HepG2 (cell line): ENCODE measurements around the gene WDR49.

Experiments
- GATAD2A ChIP-seq: IDR thresholded peaks from 2 replicates; pipeline ENCODE4 v1.6.1; 2016
- IRF2 ChIP-seq: IDR thresholded peaks from 2 replicates; pipeline ENCODE4 v1.6.1; 2018; ENCODE audit warnings: missing genetic modification reagents, missing compliant biosample characterization
- KDM5A ChIP-seq: fragments of 200-600 bp; sonication (generic); IDR thresholded peaks from 2 replicates; pipeline ENCODE4 v1.7.0; 2018; ENCODE audit warnings: antibody characterized with exemption, mild to moderate bottlenecking, low read length, borderline replicate concordance
- NFKBIZ ChIP-seq: IDR thresholded peaks from 2 replicates; pipeline ENCODE4 v1.6.1; 2018; ENCODE audit warnings: missing genetic modification reagents, missing compliant biosample characterization
- NFYB ChIP-seq: sonication (generic); formaldehyde crosslinking; IDR thresholded peaks from 2 replicates; pipeline ENCODE4 v1.4.0; 2020; ENCODE audit warnings: missing genetic modification reagents
- SPEN ChIP-seq: sonication (generic); formaldehyde crosslinking; IDR thresholded peaks from 2 replicates; pipeline ENCODE4 v1.5.1; 2020; ENCODE audit warnings: low read depth, mild to moderate bottlenecking, missing genetic modification reagents
- TCF7 ChIP-seq: sonication (generic); IDR thresholded peaks from 2 replicates; pipeline ENCODE4 v1.6.1; 2016; ENCODE audit warnings: antibody characterized with exemption, low read depth
- TGIF2 ChIP-seq: IDR thresholded peaks from 2 replicates; pipeline ENCODE4 v1.6.1; 2016; ENCODE audit warnings: control low read depth, missing compliant biosample characterization
- TRIM24 ChIP-seq: sonication (generic); formaldehyde crosslinking; IDR thresholded peaks from 2 replicates; pipeline ENCODE4 v1.8.0; 2022; ENCODE audit warnings: mild to moderate bottlenecking, missing genetic modification reagents
- ZNF253 ChIP-seq: sonication (generic); formaldehyde crosslinking; IDR thresholded peaks from 2 replicates; pipeline ENCODE4 v1.8.0; 2022; ENCODE audit warnings: mild to moderate bottlenecking, missing genetic modification reagents, borderline replicate concordance
- TF ChIP-seq, protein P1 (sequence below): sonication (generic); formaldehyde crosslinking; IDR thresholded peaks from 2 replicates; pipeline ENCODE4 v1.8.0; 2022; ENCODE audit warnings: mild to moderate bottlenecking, missing genetic modification reagents; ENCODE audit not compliant: insufficient replicate concordance
- TF ChIP-seq, protein P2 (sequence below): sonication (generic); formaldehyde crosslinking; IDR thresholded peaks from 2 replicates; pipeline ENCODE4 v1.5.0; 2020; ENCODE audit warnings: mild to moderate bottlenecking, missing genetic modification reagents, moderate library complexity
- TF ChIP-seq, protein P3 (sequence below): sonication (generic); formaldehyde crosslinking; IDR thresholded peaks from 2 replicates; pipeline ENCODE4 v1.5.1; 2020; ENCODE audit warnings: mild to moderate bottlenecking, missing genetic modification reagents, moderate library complexity

DNA sequence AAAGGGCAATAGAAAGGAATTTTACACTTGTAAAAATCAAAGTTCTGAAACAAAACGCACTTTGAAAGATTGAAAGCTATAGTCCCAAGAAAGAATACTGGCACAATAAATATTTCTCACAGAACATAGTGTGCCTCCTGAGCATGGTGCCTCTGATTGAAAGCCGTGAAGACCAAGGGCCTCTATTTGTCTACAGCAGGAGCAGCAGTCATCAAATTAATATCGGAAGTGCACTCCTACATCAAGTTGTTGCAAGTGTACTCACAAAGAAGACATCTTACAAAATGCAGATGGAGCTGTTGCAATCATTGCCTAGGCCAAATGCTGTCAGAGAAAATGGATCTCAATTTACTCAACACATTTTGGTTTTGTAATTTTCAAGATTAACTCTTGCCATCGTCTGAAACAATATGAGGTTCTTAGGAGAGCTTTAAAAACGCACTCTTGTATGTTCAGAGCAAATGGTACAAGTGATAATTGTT lies 9.2 kb upstream of the WDR49 start:
- no peak for TF ChIP-seq IRF2 (CRISPR knock-in tag)
- TF ChIP-seq ZNF253 (CRISPR knock-in tag): no peak
- TF ChIP-seq, protein P1, sequence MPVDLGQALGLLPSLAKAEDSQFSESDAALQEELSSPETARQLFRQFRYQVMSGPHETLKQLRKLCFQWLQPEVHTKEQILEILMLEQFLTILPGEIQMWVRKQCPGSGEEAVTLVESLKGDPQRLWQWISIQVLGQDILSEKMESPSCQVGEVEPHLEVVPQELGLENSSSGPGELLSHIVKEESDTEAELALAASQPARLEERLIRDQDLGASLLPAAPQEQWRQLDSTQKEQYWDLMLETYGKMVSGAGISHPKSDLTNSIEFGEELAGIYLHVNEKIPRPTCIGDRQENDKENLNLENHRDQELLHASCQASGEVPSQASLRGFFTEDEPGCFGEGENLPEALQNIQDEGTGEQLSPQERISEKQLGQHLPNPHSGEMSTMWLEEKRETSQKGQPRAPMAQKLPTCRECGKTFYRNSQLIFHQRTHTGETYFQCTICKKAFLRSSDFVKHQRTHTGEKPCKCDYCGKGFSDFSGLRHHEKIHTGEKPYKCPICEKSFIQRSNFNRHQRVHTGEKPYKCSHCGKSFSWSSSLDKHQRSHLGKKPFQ (CRISPR knock-in tag): no peak
- TF ChIP-seq TCF7: no peak
- TF ChIP-seq KDM5A: no peak
- no peak for TF ChIP-seq TRIM24 (CRISPR knock-in tag)
- no peak for TF ChIP-seq SPEN
- TF ChIP-seq GATAD2A (CRISPR knock-in tag): no peak
- TF ChIP-seq NFKBIZ (CRISPR knock-in tag): no peak
- TF ChIP-seq TGIF2 (CRISPR knock-in tag): no peak
- TF ChIP-seq NFYB: no peak
- TF ChIP-seq, protein P2, sequence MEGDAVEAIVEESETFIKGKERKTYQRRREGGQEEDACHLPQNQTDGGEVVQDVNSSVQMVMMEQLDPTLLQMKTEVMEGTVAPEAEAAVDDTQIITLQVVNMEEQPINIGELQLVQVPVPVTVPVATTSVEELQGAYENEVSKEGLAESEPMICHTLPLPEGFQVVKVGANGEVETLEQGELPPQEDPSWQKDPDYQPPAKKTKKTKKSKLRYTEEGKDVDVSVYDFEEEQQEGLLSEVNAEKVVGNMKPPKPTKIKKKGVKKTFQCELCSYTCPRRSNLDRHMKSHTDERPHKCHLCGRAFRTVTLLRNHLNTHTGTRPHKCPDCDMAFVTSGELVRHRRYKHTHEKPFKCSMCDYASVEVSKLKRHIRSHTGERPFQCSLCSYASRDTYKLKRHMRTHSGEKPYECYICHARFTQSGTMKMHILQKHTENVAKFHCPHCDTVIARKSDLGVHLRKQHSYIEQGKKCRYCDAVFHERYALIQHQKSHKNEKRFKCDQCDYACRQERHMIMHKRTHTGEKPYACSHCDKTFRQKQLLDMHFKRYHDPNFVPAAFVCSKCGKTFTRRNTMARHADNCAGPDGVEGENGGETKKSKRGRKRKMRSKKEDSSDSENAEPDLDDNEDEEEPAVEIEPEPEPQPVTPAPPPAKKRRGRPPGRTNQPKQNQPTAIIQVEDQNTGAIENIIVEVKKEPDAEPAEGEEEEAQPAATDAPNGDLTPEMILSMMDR (CRISPR knock-in tag): no peak
- TF ChIP-seq, protein P3, sequence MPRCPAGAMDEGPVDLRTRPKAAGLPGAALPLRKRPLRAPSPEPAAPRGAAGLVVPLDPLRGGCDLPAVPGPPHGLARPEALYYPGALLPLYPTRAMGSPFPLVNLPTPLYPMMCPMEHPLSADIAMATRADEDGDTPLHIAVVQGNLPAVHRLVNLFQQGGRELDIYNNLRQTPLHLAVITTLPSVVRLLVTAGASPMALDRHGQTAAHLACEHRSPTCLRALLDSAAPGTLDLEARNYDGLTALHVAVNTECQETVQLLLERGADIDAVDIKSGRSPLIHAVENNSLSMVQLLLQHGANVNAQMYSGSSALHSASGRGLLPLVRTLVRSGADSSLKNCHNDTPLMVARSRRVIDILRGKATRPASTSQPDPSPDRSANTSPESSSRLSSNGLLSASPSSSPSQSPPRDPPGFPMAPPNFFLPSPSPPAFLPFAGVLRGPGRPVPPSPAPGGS (CRISPR knock-in tag): no peak
